Measurements from ENCODE around the gene HEATR5A.

- no peak for TF ChIP-seq CTCF (IDR thresholded peaks at IDR 0.05)
- TF ChIP-seq EZH2 (IDR thresholded peaks at IDR 0.05; ENCODE audit: borderline replicate concordance, insufficient read depth, low read depth, low read length, poor library complexity, severe bottlenecking): no peak
Observed at GRCh38 chr14:31265701-31266398, 154.5 kb downstream of the HEATR5A start.
